HL-60/S4 treated with retinoic acid at 250 ng/mL for 4 days and 3 days (cell line): ENCODE data around the gene MED27.

Source experiments
- in situ Hi-C: fragments of 300-500 bp; cut with MboI; formaldehyde crosslinking; loops from 2 replicates; pipeline ENCODE4 v1.7.0; 2022; ENCODE audit warnings: low sequenced_read_pairs

MED27 gene

GRCh38 chr9:131823701-131824146, 255.9 kb downstream of the MED27 start:
- in situ Hi-C loops, result no loop called here

- in situ Hi-C loops, result no loop called here
Measured at GRCh38 chr9:131818089-131818488, 261.6 kb downstream of the MED27 start.

GRCh38 chr9:131817627-131818026, 262.0 kb downstream of the MED27 start:
- in situ Hi-C loops, result no loop called here

- in situ Hi-C loops, result no loop called here
Measured at GRCh38 chr9:131817073-131817472, 262.6 kb downstream of the MED27 start.

GRCh38 chr9:131815970-131816873, 263.4 kb downstream of the MED27 start:
- in situ Hi-C loops, result no loop called here

- in situ Hi-C loops, result no loop called here
Measured at GRCh38 chr9:131814707-131815106, 265.0 kb downstream of the MED27 start.

- in situ Hi-C loops, result no loop called here
Measured at GRCh38 chr9:131813116-131813515, 266.6 kb downstream of the MED27 start.

GRCh38 chr9:131812116-131812790, 267.4 kb downstream of the MED27 start:
- in situ Hi-C loops, result no loop called here

GRCh38 chr9:131811405-131811804, 268.3 kb downstream of the MED27 start:
- in situ Hi-C loops, result no loop called here

GRCh38 chr9:131810351-131811170, 269.1 kb downstream of the MED27 start:
- in situ Hi-C loops, result no loop called here
